Measurements from ENCODE around the gene CACNA1S. TPM values are rescaled to one million over a fixed set of nuclear protein-coding genes. Genes with fewer than 3 reads are reported as not detected.

CACNA1S gene
- total RNA-seq, 2 donors from 2014 or later: not detected

Other genes with a start within 250 kb of the CACNA1S start
- gene GPR25, start 239.4 kb downstream of the CACNA1S start, total RNA-seq: 1 to 10 TPM in 1 of 2 donors, not detected in 1; 1.8 TPM
- gene INAVA, start 217.5 kb downstream of the CACNA1S start, total RNA-seq: under 1 TPM; 0.13 to 0.19 TPM
- gene KIF21B, start 88.7 kb downstream of the CACNA1S start, total RNA-seq: 100 to 1,000 TPM in 1 of 2 donors, 10 to 100 TPM in 1; 64.2 to 102 TPM
- under 1 TPM in 1 of 2 donors, not detected in 1; 0.19 TPM for gene ASCL5, start 14.8 kb upstream of the CACNA1S start, total RNA-seq
- gene TMEM9, start 42.0 kb upstream of the CACNA1S start, total RNA-seq: 10 to 100 TPM; 19.5 to 25.7 TPM
- gene IGFN1, start 78.4 kb upstream of the CACNA1S start, total RNA-seq: under 1 TPM in 1 of 2 donors, not detected in 1; 0.21 TPM
- not detected for gene PKP1, start 171.1 kb upstream of the CACNA1S start, total RNA-seq